Heart right ventricle (tissue), 16 donors: Measurements from ENCODE around the gene LAIR2. TPM values are rescaled to one million over a fixed set of nuclear protein-coding genes. Genes with fewer than 3 reads are reported as not detected.

Experiments used
- ATAC-seq, 8 donors: fragments of 200-7000 bp; cut with Tn5 transposase; one replicate each; pipeline ENCODE4 v1.9.1; 2020; ENCODE audit warnings: mild to moderate bottlenecking in 8 of 8, moderate library complexity in 8 of 8, moderate number of reproducible peaks in 1 of 8
- DNase-seq, 2 donors: peaks; one replicate each; pipeline ENCODE4 v3.0.0-alpha.2; 2020
- H3K27ac ChIP-seq, 10 donors: fragments of 200-600 bp; sonication (generic) in 2 of 10; one replicate each; pipeline versions ENCODE4 v1.5.0 to v1.8.0; 2020 to 2022; ENCODE audit warnings: mild to moderate bottlenecking in 3 of 10
- H3K27me3 ChIP-seq, 7 donors: fragments of 200-600 bp; one replicate each; pipeline ENCODE4 v1.8.0; 2021 to 2022; ENCODE audit warnings: mild to moderate bottlenecking in 2 of 7
- H3K36me3 ChIP-seq, 9 donors: fragments of 200-600 bp; sonication (generic) in 1 of 9; one replicate each; pipeline versions ENCODE4 v1.5.0 to v1.8.0; 2020 to 2022; ENCODE audit warnings: mild to moderate bottlenecking in 2 of 9
- H3K4me1 ChIP-seq, 9 donors: fragments of 200-600 bp; sonication (generic) in 1 of 9; one replicate each; pipeline versions ENCODE4 v1.5.0 to v1.8.0; 2020 to 2022; ENCODE audit warnings: mild to moderate bottlenecking in 4 of 9
- H3K4me3 ChIP-seq, 10 donors: fragments of 200-600 bp; sonication (generic) in 2 of 10; one replicate each; pipeline versions ENCODE4 v1.5.0 to v1.8.0; 2020 to 2022; ENCODE audit warnings: mild to moderate bottlenecking in 7 of 10, moderate library complexity in 2 of 10
- H3K9me3 ChIP-seq, 11 donors: fragments of 200-600 bp in 10 of 11; sonication (generic) in 2 of 11; one replicate each; pipeline versions ENCODE4 v1.5.0 to v1.8.0; 2013 to 2022; ENCODE audit warnings: mild to moderate bottlenecking in 2 of 11, control low read depth in 1 of 11, moderate library complexity in 1 of 11
- CTCF ChIP-seq, 9 donors: fragments of 200-600 bp; sonication (generic) in 2 of 9; IDR thresholded peaks; one replicate each; pipeline versions ENCODE4 v1.5.0 to v1.8.0; 2021 to 2022; ENCODE audit warnings: antibody characterized with exemption in 9 of 9, mild to moderate bottlenecking in 5 of 9, moderate library complexity in 1 of 9
- WGBS, 2 donors: extraction: QIAGEN DNeasy Blood & Tissue Kit; methylation state at CpG; one replicate each; pipeline ENCODE4 v1.1.7; 2013; ENCODE audit warnings: inconsistent platforms in 1 of 2; 5-methylcytosine and 5-hydroxymethylcytosine counted together
- intact Hi-C, 10 donors: fragments of 100-400 bp; cut with DNase I; formaldehyde crosslinking; loops; one replicate each; pipeline versions ENCODE4 v1.11.1 to v1.14.2; 2022
- polyA plus RNA-seq, 2 donors: library from polyadenylated mRNA; stranded (reverse); fragments of 200-250 nt; gene quantifications; one replicate each; pipeline ENCODE4 v1.2.3, GENCODE V29; 2013
- total RNA-seq, 10 donors: library from RNA; stranded (reverse); fragmentation: NEBNext Ultra II Directional in 3 of 10; extraction: Animal tissue kit (Norgen Biotek cat#: 25700) in 3 of 10; gene quantifications; one replicate each; pipeline versions ENCODE4 v1.2.1 to v1.2.4, GENCODE V29; 2021 to 2023
- donor health status: Arrhythmogenic right ventricular cardiomyopathy.
- donor health status: ischemic (EF 13 %, LVEDD 7.1; RV severe dilation, severe dysfunction).
- donor health status: healthy with polysubstance abuse.
- donor health status: DM: no; HTN: yes; CAD: no.
- donor health status: DM: no; HTN: no; CAD: no.
- donor health status: ischemic (EF 25% LVEDD 6.9; RV normal size, moderate dysfunction).
- donor health status: ischemic (EF 25% LVEDD 5.7; RV mildly dilated, moderate dysfunction).
- donor health status: healthy.
- donor health status: DM: yes; HTN: yes; CAD: no.
- donor health status: Ischemic cardiomyopathy.
- donor health status: ischemic (EF 35%, LVEDD 5.7; RV mildly dilated, moderate dysfunction).
- donor health status: nonischemic (EF 11% LVEDD 7.7; RV severe dilation, severe dysfunction).
- donor health status: DM: yes; HTN: yes; CAD: no.
- donor health status: PGD.
- donor health status: ischemic (EF 29% LVEDD 5.4; RV normal size, mild dysfunction).
- donor health status: nonischemic (EF 23%, LVEDD 6.1; RV moderate dilation, normal function).

LAIR2 gene
- total and polyA plus RNA-seq, 12 donors, result 0.76 to 2.5 TPM; not detected in 10

DNA sequence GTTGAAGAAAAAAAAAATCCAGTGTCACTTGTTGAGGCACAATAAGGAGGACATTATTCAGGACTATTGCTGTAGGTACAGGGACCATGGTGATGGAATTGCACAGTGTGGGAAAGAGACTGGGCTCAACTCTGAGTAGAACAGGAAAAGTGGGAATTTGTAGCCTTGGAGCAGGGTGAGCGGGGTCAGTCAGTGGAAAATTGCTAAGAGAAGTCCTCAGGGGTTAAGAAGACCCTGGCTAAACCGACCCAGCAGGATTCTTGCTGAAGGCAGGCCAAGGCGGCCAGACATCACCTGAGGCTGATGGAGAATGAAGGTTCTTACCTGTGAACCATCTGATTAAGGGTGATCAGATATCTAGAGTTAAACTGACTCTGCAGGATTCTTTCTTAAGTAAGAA lies 12.5 kb downstream of the LAIR2 start:
- intact Hi-C loops, result no loop called here
- ATAC-seq, result no peak
- WGBS, 2 donors, result 36 to 45% methylated on average over 3 of the region's 3 CpGs
- H3K9me3 ChIP-seq, result no peaks in the 10 kb centered on the region
- no peak overlapping the region for H3K4me3 ChIP-seq
- no peak for TF ChIP-seq CTCF (IDR thresholded peaks at IDR 0.05)
- H3K27me3 ChIP-seq, result peaks cover 0 to 52% (median 10%) of the 10 kb centered on the region in 7 donors
- H3K4me1 ChIP-seq, result no peaks in the 10 kb centered on the region
- H3K36me3 ChIP-seq, result no peaks in the 10 kb centered on the region
- no peak overlapping the region for H3K27ac ChIP-seq
- no peak for DNase-seq

DNA sequence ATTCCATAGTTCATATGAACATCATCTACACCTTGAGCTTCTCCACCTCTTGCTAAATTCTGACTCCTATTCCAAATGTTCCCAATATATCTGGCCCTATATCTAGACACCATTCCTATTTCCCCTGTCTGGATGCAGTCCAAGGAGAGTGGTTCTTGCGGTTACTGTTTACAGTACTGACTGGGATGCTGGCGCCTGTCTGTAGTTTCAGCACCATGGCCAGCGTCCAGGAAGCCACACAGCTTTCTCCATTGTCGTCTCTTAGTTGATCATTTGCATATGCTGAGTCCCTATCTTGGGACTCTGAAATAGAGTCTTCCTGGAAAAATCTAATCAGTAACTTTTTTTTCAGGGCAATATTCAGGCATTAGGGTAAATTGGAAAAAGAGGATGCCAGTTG lies 14.9 kb downstream of the LAIR2 start:
- H3K27me3 ChIP-seq, result peaks cover 0 to 74% (median 13%) of the 10 kb centered on the region in 7 donors
- H3K36me3 ChIP-seq, result no peaks in the 10 kb centered on the region
- peaks cover 0 to 12% (median 0%) of the 10 kb centered on the region in 9 donors for H3K4me1 ChIP-seq
- DNase-seq, result peak; percentile 46 to 48
- no peaks in the 10 kb centered on the region for H3K9me3 ChIP-seq
- intact Hi-C loops, result no loop called here
- 1% methylated on average over 4 of the region's 4 CpGs for WGBS, 2 donors
- TF ChIP-seq CTCF (IDR thresholded peaks at IDR 0.05), result no peak
- H3K27ac ChIP-seq, result no peak overlapping the region
- peak in 4 of 8 donors; percentile 41 to 55 (median 49) for ATAC-seq
- H3K4me3 ChIP-seq, result no peak overlapping the region

DNA sequence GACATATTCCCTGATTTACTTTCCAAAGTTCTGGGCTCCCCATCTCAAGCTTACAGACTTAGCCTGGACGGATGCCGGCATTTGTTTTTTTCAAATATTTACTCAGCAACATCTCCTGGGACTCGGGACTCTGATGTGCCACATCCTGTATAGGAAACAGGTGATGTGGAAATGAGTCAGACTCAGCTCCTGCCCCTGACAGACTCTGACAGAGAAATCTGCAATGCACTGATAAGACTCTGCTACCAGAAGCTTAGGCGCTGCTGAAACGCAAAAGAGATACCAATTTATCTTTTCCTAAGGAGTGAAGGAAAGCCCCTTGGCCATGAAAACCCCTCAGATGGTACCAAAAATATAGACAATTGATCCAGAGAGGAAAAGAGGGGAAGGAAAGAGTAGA lies 16.2 kb downstream of the LAIR2 start:
- Histone ChIP-seq H3K27ac (peak overlapping the region in 1 of 10 donors; percentile 12), H3K4me1 (peaks cover 0 to 19% (median 0%) of the 10 kb centered on the region in 9 donors), H3K4me3 (no peak overlapping the region), H3K9me3 (no peaks in the 10 kb centered on the region), H3K36me3 (no peaks in the 10 kb centered on the region), H3K27me3 (peaks cover 0 to 67% (median 13%) of the 10 kb centered on the region in 7 donors)
- ATAC-seq, result peak in 4 of 8 donors; percentile 29 to 75 (median 56)
- WGBS, 2 donors, result 35 to 52% methylated on average over 5 of the region's 5 CpGs
- intact Hi-C loops, result no loop called here
- DNase-seq, result peak in 1 of 2 donors; percentile 8
- TF ChIP-seq CTCF (IDR thresholded peaks at IDR 0.05), result no peak

GRCh38 chr19:54521022-54521859 lies 18.6 kb downstream of the LAIR2 start:
- WGBS, 2 donors, result 48 to 60% methylated on average over 18 of the region's 18 CpGs
- ATAC-seq, result no peak

More at GRCh38 chr19:54521022-54521859, 18.6 kb downstream of the LAIR2 start:
- peaks cover 0 to 19% (median 0%) of the 10 kb centered on the region in 9 donors for H3K4me1 ChIP-seq
- no peaks in the 10 kb centered on the region for H3K36me3 ChIP-seq
- H3K27ac ChIP-seq, result no peak overlapping the region
- peaks cover 0 to 46% (median 3%) of the 10 kb centered on the region in 7 donors for H3K27me3 ChIP-seq
- intact Hi-C loops, result no loop called here
- DNase-seq, result no peak
- no peaks in the 10 kb centered on the region for H3K9me3 ChIP-seq
- H3K4me3 ChIP-seq, result no peak overlapping the region
- TF ChIP-seq CTCF (IDR thresholded peaks at IDR 0.05), result no peak
